Muscle of back (tissue), 11 donors: ENCODE data around the gene PCSK6. TPM values are rescaled to one million over a fixed set of nuclear protein-coding genes. Genes with fewer than 3 reads are reported as not detected.

Experiments
- DNase-seq, 3 donors: peaks; one replicate each; pipeline versions ENCODE4 v3.0.0 to v3.0.0-alpha.2; 2013
- polyA plus RNA-seq, 10 donors: library from polyadenylated mRNA; unstranded; fragments of 120-200 nt; gene quantifications; one replicate each; pipeline ENCODE4 v1.2.1, GENCODE V29; 2013; ENCODE audit not compliant: insufficient read length in 10 of 10

PCSK6 gene
- polyA plus RNA-seq, 10 donors: 9.3 to 18.0 (median 11.3) TPM

DNA sequence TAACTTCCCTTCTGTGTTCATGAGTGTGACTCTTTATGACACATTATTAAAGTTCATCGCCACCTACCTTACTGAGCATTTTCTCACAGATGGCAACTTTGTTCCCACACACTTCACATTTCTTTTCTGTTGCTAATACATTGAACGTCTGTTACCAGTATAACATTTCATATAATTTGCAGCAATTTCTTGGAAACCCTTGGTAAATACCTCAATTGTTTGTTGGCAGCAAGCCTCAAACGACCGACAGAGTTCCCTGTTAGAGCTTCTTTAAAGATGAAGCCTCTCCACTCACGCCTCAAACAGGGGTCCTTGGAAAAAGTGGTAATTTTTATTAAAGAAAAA is 234.5 kb downstream of the PCSK6 start:
- DNase-seq: peak in 2 of 3 donors; percentile 36 to 57

DNA sequence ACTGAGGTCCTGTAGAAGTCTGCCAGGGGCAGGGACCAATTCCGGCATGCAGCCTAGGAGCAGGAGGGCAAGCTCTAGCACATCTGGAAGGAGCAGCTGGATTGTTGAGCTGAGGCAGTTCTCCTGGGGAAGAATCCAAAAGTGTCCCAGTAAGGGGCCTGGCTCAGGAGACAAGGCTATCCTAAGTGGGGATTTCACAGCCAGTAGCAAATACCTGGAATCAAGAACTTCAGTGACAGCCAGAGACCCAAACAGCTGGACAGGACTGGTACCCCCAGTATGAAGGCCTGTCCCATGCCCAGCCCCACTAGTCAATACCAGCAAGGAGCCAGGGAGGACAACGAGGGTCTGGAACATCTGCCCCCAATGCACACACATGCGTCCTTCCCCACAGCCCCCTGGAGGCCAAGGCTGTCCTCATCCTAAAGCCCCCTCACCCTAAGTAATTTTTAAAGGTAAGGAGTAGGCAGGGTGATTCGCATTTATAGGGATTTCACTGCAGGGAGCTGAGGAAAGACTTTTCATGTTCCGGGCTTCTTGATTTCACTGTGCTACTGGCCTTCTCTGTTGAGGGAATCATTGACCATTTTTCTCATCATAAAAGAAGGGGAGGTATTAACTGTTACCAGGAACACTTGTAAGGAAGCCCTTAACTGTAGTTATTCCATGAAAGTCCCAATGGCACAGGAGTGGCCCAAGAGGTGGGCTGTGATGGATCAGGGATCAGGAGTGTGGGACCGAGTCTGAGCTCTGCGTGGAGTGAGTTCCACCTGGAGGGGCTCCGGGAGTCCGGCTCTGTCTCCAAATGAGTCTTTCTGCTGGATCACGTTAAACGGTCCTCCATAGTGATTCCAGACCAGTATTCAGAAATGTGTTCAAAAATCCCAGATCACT is 235.1 kb downstream of the PCSK6 start:
- DNase-seq: no peak

Other genes with a start within 250 kb of the PCSK6 start
- gene CHSY1, start 237.7 kb downstream of the PCSK6 start, polyA plus RNA-seq: 10 to 100 TPM; 31.2 to 48.4 (median 37.8) TPM
- 10 to 100 TPM; 36.4 to 49.9 (median 39.4) TPM for gene SELENOS, start 212.2 kb downstream of the PCSK6 start, polyA plus RNA-seq
- 10 to 100 TPM; 31.8 to 56.4 (median 36.4) TPM for gene SNRPA1, start 194.5 kb downstream of the PCSK6 start, polyA plus RNA-seq
- gene TM2D3, start 162.7 kb upstream of the PCSK6 start, polyA plus RNA-seq: 10 to 100 TPM; 35.6 to 48.0 (median 40.2) TPM
- gene TARS3, start 234.8 kb upstream of the PCSK6 start, polyA plus RNA-seq: 10 to 100 TPM; 14.0 to 24.3 (median 18.9) TPM